B cell (primary cell): ENCODE data around the gene ZNF710. TPM values are rescaled to one million over a fixed set of nuclear protein-coding genes. Genes with fewer than 3 reads are reported as not detected.

ENCODE experiments used
- ATAC-seq: fragments of 200-7000 bp; cut with Tn5 transposase; one replicate; pipeline ENCODE4 v1.10.0; 2021; ENCODE audit warnings: low read depth, mild to moderate bottlenecking, moderate number of reproducible peaks, moderate library complexity
- CTCF ChIA-PET: fragments of 350-600 bp; sonication (Branson Sonifier 250); formaldehyde crosslinking; loops from one replicate; lab custom pipeline; 2021; ENCODE audit warnings: antibody characterized with exemption, inconsistent platforms; lab: Charles Lee
- POLR2A ChIA-PET: fragments of 350-600 bp; sonication (Branson Sonifier 250); formaldehyde crosslinking; loops from one replicate; lab custom pipeline; 2021; ENCODE audit warnings: antibody characterized with exemption; lab: Charles Lee
- DNase-seq: peaks from one replicate; pipeline ENCODE4 v3.0.0; 2013
- H2AFZ ChIP-seq: 2 replicates; pipeline ENCODE4 v1.6.1; 2012; ENCODE audit warnings: mild to moderate bottlenecking, low read depth, low read length; ENCODE audit not compliant: insufficient read depth, poor library complexity, severe bottlenecking
- H3K27ac ChIP-seq, 2 donors: 1 replicate in 1 of 2; 2 replicates in 1 of 2; pipeline ENCODE4 v1.5.1; 2012 to 2013; ENCODE audit warnings: low read length in 2 of 2, mild to moderate bottlenecking in 2 of 2, moderate library complexity in 1 of 2
- H3K27me3 ChIP-seq, 4 experiments: fragments of 200-600 bp in 1 of 4; sonication (generic) in 1 of 4; replicated peaks in 1 of 4; 1 replicate in 2 of 4; 2 replicates in 2 of 4; pipeline versions ENCODE4 v1.6.1 to v1.7.0; 2013 to 2016; ENCODE audit warnings: low read length in 3 of 4, mild to moderate bottlenecking in 2 of 4, mixed read lengths in 1 of 4, moderate library complexity in 1 of 4; ENCODE audit not compliant: insufficient read depth in 4 of 4, control insufficient read depth in 3 of 4; ENCODE audit errors: control extremely low read depth in 1 of 4
- H3K36me3 ChIP-seq, 2 experiments: replicated peaks in 1 of 2; 1 replicate in 1 of 2; 2 replicates in 1 of 2; pipeline versions ENCODE4 v1.6.1 to v1.7.1; 2013; ENCODE audit warnings: low read length in 1 of 2; ENCODE audit not compliant: insufficient read depth in 2 of 2, control insufficient read depth in 1 of 2; ENCODE audit errors: control extremely low read depth in 1 of 2, extremely low read depth in 1 of 2
- H3K4me1 ChIP-seq, 2 donors: fragments of 200-600 bp in 1 of 2; sonication (generic) in 1 of 2; 1 replicate in 1 of 2; 2 replicates in 1 of 2; pipeline versions ENCODE4 v1.5.1 to v1.6.1; 2013 to 2017; ENCODE audit warnings: low read length in 2 of 2; ENCODE audit not compliant: control insufficient read depth in 2 of 2, insufficient read depth in 2 of 2
- H3K4me2 ChIP-seq: replicated peaks from 2 replicates; pipeline ENCODE3; 2012; ENCODE audit warnings: mild to moderate bottlenecking, low read depth, low read length; ENCODE audit not compliant: poor library complexity, severe bottlenecking
- H3K4me3 ChIP-seq, 5 experiments: fragments of 200-600 bp in 1 of 5; sonication (generic) in 1 of 5; 1 replicate in 3 of 5; 2 replicates in 2 of 5; pipeline versions ENCODE4 v1.5.1 to v1.7.0; 2011 to 2016; ENCODE audit warnings: low read length in 4 of 5, mild to moderate bottlenecking in 4 of 5, low read depth in 2 of 5, control low read depth in 1 of 5, moderate library complexity in 1 of 5; ENCODE audit not compliant: insufficient read depth in 1 of 5; ENCODE audit errors: control extremely low read depth in 1 of 5, extremely low read depth in 1 of 5
- H3K79me2 ChIP-seq: fragments of 200-600 bp; sonication (generic); one replicate; pipeline ENCODE4 v1.6.0; 2016; ENCODE audit warnings: low read length; ENCODE audit not compliant: control insufficient read depth, insufficient read depth
- H3K9ac ChIP-seq: fragments of 200-600 bp; sonication (generic); 2 replicates; pipeline ENCODE4 v1.6.1; 2017; ENCODE audit warnings: mild to moderate bottlenecking, low read length, moderate library complexity
- H3K9me3 ChIP-seq, 3 donors: one replicate each; pipeline versions ENCODE4 v1.6.1 to v1.7.1; 2013; ENCODE audit warnings: low read length in 2 of 3; ENCODE audit not compliant: control insufficient read depth in 2 of 3, insufficient read depth in 1 of 3; ENCODE audit errors: control extremely low read depth in 1 of 3
- H4K20me1 ChIP-seq: 2 replicates; pipeline ENCODE4 v1.6.0; 2012; ENCODE audit warnings: mild to moderate bottlenecking, low read length; ENCODE audit not compliant: insufficient read depth, control insufficient read depth, poor library complexity, severe bottlenecking
- H3K27ac Mint-ChIP-seq: one replicate; pipeline ENCODE4 v1.8.0; 2021; ENCODE audit warnings: mixed read lengths
- H3K27me3 Mint-ChIP-seq: one replicate; pipeline ENCODE4 v1.8.0; 2021; ENCODE audit warnings: mixed read lengths
- H3K4me1 Mint-ChIP-seq: one replicate; pipeline ENCODE4 v1.8.0; 2021; ENCODE audit warnings: mixed read lengths
- H3K4me3 Mint-ChIP-seq: one replicate; pipeline ENCODE4 v1.8.0; 2021; ENCODE audit warnings: mixed read lengths
- H3K9me3 Mint-ChIP-seq: one replicate; pipeline ENCODE4 v1.8.0; 2022; ENCODE audit warnings: mixed read lengths; ENCODE audit not compliant: insufficient read depth
- EZH2 ChIP-seq: IDR thresholded peaks from 2 replicates; pipeline ENCODE4 v1.6.1; 2012; ENCODE audit warnings: borderline replicate concordance, low read depth, mild to moderate bottlenecking, moderate library complexity, low read length; ENCODE audit not compliant: insufficient read depth, poor library complexity, severe bottlenecking
- WGBS: methylation state at CpG from one replicate; pipeline ENCODE4 v1.1.5; 2013; ENCODE audit warnings: missing lambda C conversion rate; ENCODE audit not compliant: insufficient coverage; 5-methylcytosine and 5-hydroxymethylcytosine counted together
- intact Hi-C: fragments of 100-400 bp; cut with micrococcal nuclease; formaldehyde crosslinking; loops from one replicate; pipeline ENCODE4 v1.10.0; 2022
- polyA plus RNA-seq: library from polyadenylated mRNA; depleted of rRNA; stranded (reverse); fragments of >200 nt; gene quantifications from 2 replicates; pipeline ENCODE4 v1.2.3, GENCODE V29; 2012
- total RNA-seq, 2 donors: library from RNA; stranded (reverse); fragments of 120-200 nt in 1 of 2; gene quantifications; 1 replicate in 1 of 2; 2 replicates in 1 of 2; pipeline versions ENCODE4 v1.2.3 to v1.2.4, GENCODE V29; 2013 to 2022
- TF ChIP-seq, protein P1 (sequence below): fragments of 200-600 bp; IDR thresholded peaks from one replicate; pipeline ENCODE4 v1.8.0; 2022; ENCODE audit warnings: antibody characterized with exemption, mild to moderate bottlenecking

The ZNF710 gene
- total and polyA plus RNA-seq, 2 donors (not counting 1 experiment from before 2014, with no cell fraction given) = 8.7 to 38.7 TPM

- H3K27ac ChIP-seq = no peak overlapping the region
- ChIA-PET CTCF (interaction anchor here (1.0 kb wide), 1 partner anchor 19 kb away, joined by 3 read pairs; no protein-coding TSS in a partner anchor), POLR2A (interaction anchor here (1.1 kb wide), 1 partner anchor 22 kb away, joined by 3 read pairs; no protein-coding TSS in a partner anchor)
- H3K27me3 ChIP-seq = peaks cover 0 to 4% (median 2%) of the 10 kb centered on the region in 4 experiments
- no peak overlapping the region for H3K4me3 ChIP-seq
- Mint-ChIP-seq H3K4me3 (no peak overlapping the region), H3K9me3 (no peaks in the 10 kb centered on the region), H3K4me1 (no peaks in the 10 kb centered on the region), H3K27me3 (no peaks in the 10 kb centered on the region), H3K27ac (no peak overlapping the region)
- no peak overlapping the region for H3K9ac ChIP-seq
- intact Hi-C loops = no loop called here
- DNase-seq (no peak), ATAC-seq (no peak)
- no peaks in the 10 kb centered on the region for H3K79me2 ChIP-seq
- no peaks in the 10 kb centered on the region for H4K20me1 ChIP-seq
- no peaks in the 10 kb centered on the region for H3K36me3 ChIP-seq
- H2AFZ ChIP-seq = no peak overlapping the region
- H3K4me1 ChIP-seq = no peaks in the 10 kb centered on the region
- H3K9me3 ChIP-seq = peaks cover 6 to 13% (median 9%) of the 10 kb centered on the region in 3 donors
- TF ChIP-seq, protein P1, sequence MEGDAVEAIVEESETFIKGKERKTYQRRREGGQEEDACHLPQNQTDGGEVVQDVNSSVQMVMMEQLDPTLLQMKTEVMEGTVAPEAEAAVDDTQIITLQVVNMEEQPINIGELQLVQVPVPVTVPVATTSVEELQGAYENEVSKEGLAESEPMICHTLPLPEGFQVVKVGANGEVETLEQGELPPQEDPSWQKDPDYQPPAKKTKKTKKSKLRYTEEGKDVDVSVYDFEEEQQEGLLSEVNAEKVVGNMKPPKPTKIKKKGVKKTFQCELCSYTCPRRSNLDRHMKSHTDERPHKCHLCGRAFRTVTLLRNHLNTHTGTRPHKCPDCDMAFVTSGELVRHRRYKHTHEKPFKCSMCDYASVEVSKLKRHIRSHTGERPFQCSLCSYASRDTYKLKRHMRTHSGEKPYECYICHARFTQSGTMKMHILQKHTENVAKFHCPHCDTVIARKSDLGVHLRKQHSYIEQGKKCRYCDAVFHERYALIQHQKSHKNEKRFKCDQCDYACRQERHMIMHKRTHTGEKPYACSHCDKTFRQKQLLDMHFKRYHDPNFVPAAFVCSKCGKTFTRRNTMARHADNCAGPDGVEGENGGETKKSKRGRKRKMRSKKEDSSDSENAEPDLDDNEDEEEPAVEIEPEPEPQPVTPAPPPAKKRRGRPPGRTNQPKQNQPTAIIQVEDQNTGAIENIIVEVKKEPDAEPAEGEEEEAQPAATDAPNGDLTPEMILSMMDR = no peak
- no peak for TF ChIP-seq EZH2
- no peak overlapping the region for H3K4me2 ChIP-seq
- WGBS = no CpG with 5 or more reads among the region's 6 CpGs
Measured at GRCh38 chr15:89984421-89985010, 16.6 kb upstream of the ZNF710 start.

GRCh38 chr15:89985111-89985510 lies 16.0 kb upstream of the ZNF710 start:
- Histone ChIP-seq H3K79me2 (no peaks in the 10 kb centered on the region), H2AFZ (no peak overlapping the region), H3K9me3 (peaks cover 6 to 13% (median 9%) of the 10 kb centered on the region in 3 donors), H3K27ac (no peak overlapping the region), H3K9ac (no peak overlapping the region), H3K36me3 (no peaks in the 10 kb centered on the region), H3K4me2 (no peak overlapping the region), H3K27me3 (peaks cover 0 to 4% (median 2%) of the 10 kb centered on the region in 4 experiments), H3K4me1 (no peaks in the 10 kb centered on the region), H4K20me1 (no peaks in the 10 kb centered on the region), H3K4me3 (no peak overlapping the region)
- ATAC-seq (no peak), DNase-seq (no peak)
- intact Hi-C loops = no loop called here
- no peak overlapping the region for H3K27ac Mint-ChIP-seq
- TF ChIP-seq EZH2 = no peak
- TF ChIP-seq, protein P1 = no peak
- whole genome bisulfite sequencing = 83% methylated on average over 1 of the region's 3 CpGs
- ChIA-PET POLR2A (interaction anchor here (1.1 kb wide), 1 partner anchor 23 kb away, joined by 3 read pairs; no protein-coding TSS in a partner anchor), CTCF (interaction anchor here (0.7 to 1.0 kb wide), 2 partner anchors 18 to 757 kb away, joined by 3 read pairs; no protein-coding TSS in a partner anchor)
- H3K27me3 Mint-ChIP-seq = no peaks in the 10 kb centered on the region
- H3K4me3 Mint-ChIP-seq = no peak overlapping the region
- H3K4me1 Mint-ChIP-seq = no peaks in the 10 kb centered on the region
- no peaks in the 10 kb centered on the region for H3K9me3 Mint-ChIP-seq
